ENCODE measurements around the gene TFPT. TPM values are rescaled to one million over a fixed set of nuclear protein-coding genes. Genes with fewer than 3 reads are reported as not detected.
A peak's percentile ranks its signal among the peaks of the same experiment; 100 is the strongest.
"Not testable (repeated sequence)": the region's sequence is repeated elsewhere in the genome, so short reads cannot be mapped to it uniquely, and the experiment has no call there.

TFPT gene
- total and polyA plus RNA-seq, 5 donors from 2014 or later, result 15.0 to 26.8 (median 22.6) TPM

- H3K36me3 Mint-ChIP-seq, result no peaks in the 10 kb centered on the region
Observed at GRCh38 chr19:54099190-54099902, 16.1 kb downstream of the TFPT start.

GRCh38 chr19:54096617-54097106 is 18.8 kb downstream of the TFPT start:
- Mint-ChIP-seq H3K27me3 (peaks cover 16% of the 10 kb centered on the region), H3K27ac (peak overlapping the region; percentile 6 to 90 (median 58)), H3K4me1 (peaks cover 4 to 12% (median 10%) of the 10 kb centered on the region in 4 donors), H3K4me3 (peak overlapping the region in 3 of 4 donors; percentile 65 to 79 (median 67)), H3K9me3 (peaks cover 0 to 4% (median 0%) of the 10 kb centered on the region in 7 donors), H3K36me3 (no peaks in the 10 kb centered on the region)
- ATAC-seq (ENCODE audit: low read depth in 2 of 2) (peak in 1 of 2 donors; percentile 29), DNase-seq (peak in 2 of 3 donors; percentile 33 to 54)
- no peak overlapping the region for H3K4me3 ChIP-seq (ENCODE audit: low read depth, low read length)
- peaks cover 7% of the 10 kb centered on the region for H3K4me1 ChIP-seq (ENCODE audit: control insufficient read depth, insufficient read depth, low read length, poor library complexity, severe bottlenecking)
- no peak overlapping the region for H3K27ac ChIP-seq (ENCODE audit: insufficient read depth, low read length, poor library complexity, severe bottlenecking)
- H3K27me3 ChIP-seq (ENCODE audit: control insufficient read depth, insufficient read depth, low read length), result no peaks in the 10 kb centered on the region
- no peaks in the 10 kb centered on the region for H3K36me3 ChIP-seq (ENCODE audit: control insufficient read depth, insufficient read depth, low read length)
- no peaks in the 10 kb centered on the region for H3K9me3 ChIP-seq (ENCODE audit: control insufficient read depth in 2 of 2, low read length in 2 of 2)

More at GRCh38 chr19:54099190-54099902, 16.1 kb downstream of the TFPT start:
- no peak for DNase-seq
- peaks cover 10 to 29% (median 16%) of the 10 kb centered on the region in 4 donors for H3K4me1 Mint-ChIP-seq
- no peak overlapping the region for H3K27ac ChIP-seq (ENCODE audit: insufficient read depth, low read length, poor library complexity, severe bottlenecking)
- no peak overlapping the region for H3K27ac Mint-ChIP-seq
- H3K4me1 ChIP-seq (ENCODE audit: control insufficient read depth, insufficient read depth, low read length, poor library complexity, severe bottlenecking), result peaks cover 19% of the 10 kb centered on the region
- H3K4me3 ChIP-seq (ENCODE audit: low read depth, low read length), result no peak overlapping the region
- H3K27me3 ChIP-seq (ENCODE audit: control insufficient read depth, insufficient read depth, low read length), result no peaks in the 10 kb centered on the region
- no peaks in the 10 kb centered on the region for H3K36me3 ChIP-seq (ENCODE audit: control insufficient read depth, insufficient read depth, low read length)
- no peak for ATAC-seq (ENCODE audit: low read depth in 2 of 2)
- H3K9me3 ChIP-seq (ENCODE audit: control insufficient read depth in 2 of 2, low read length in 2 of 2), result no peaks in the 10 kb centered on the region
- H3K4me3 Mint-ChIP-seq, result peak overlapping the region in 1 of 4 donors; percentile 23
- H3K27me3 Mint-ChIP-seq, result peaks cover 15% of the 10 kb centered on the region
- H3K9me3 Mint-ChIP-seq, result peaks cover 0 to under 1% (median 0%) of the 10 kb centered on the region in 7 donors

- Mint-ChIP-seq H3K4me3 (peak overlapping the region; percentile 15 to 85 (median 74)), H3K27ac (peak overlapping the region in 2 of 3 donors; percentile 58 to 90), H3K27me3 (peaks cover 16% of the 10 kb centered on the region)
- H3K27me3 ChIP-seq (ENCODE audit: control insufficient read depth, insufficient read depth, low read length); H3K9me3 ChIP-seq (ENCODE audit: control insufficient read depth in 2 of 2, low read length in 2 of 2); H3K4me3 ChIP-seq (ENCODE audit: low read depth, low read length); H3K9me3 Mint-ChIP-seq; H3K36me3 ChIP-seq (ENCODE audit: control insufficient read depth, insufficient read depth, low read length); H3K27ac ChIP-seq (ENCODE audit: insufficient read depth, low read length, poor library complexity, severe bottlenecking); H3K36me3 Mint-ChIP-seq; H3K4me1 ChIP-seq (ENCODE audit: control insufficient read depth, insufficient read depth, low read length, poor library complexity, severe bottlenecking); H3K4me1 Mint-ChIP-seq: not testable (repeated sequence)
- DNase-seq (peak; percentile 34 to 67 (median 46)), ATAC-seq (ENCODE audit: low read depth in 2 of 2) (peak; percentile 75 to 78)
Observed at GRCh38 chr19:54095859-54096616, 19.4 kb downstream of the TFPT start.

- H3K27ac ChIP-seq (ENCODE audit: insufficient read depth, low read length, poor library complexity, severe bottlenecking), result no peak overlapping the region
- H3K9me3 ChIP-seq (ENCODE audit: control insufficient read depth in 2 of 2, low read length in 2 of 2), result no peaks in the 10 kb centered on the region
- no peaks in the 10 kb centered on the region for H3K27me3 ChIP-seq (ENCODE audit: control insufficient read depth, insufficient read depth, low read length)
- H3K27ac Mint-ChIP-seq, result no peak overlapping the region
- DNase-seq (no peak), ATAC-seq (ENCODE audit: low read depth in 2 of 2) (no peak)
- peaks cover 16% of the 10 kb centered on the region for H3K27me3 Mint-ChIP-seq
- H3K36me3 Mint-ChIP-seq, result no peaks in the 10 kb centered on the region
- H3K4me1 Mint-ChIP-seq, result peaks cover 4 to 9% (median 7%) of the 10 kb centered on the region in 4 donors
- H3K36me3 ChIP-seq (ENCODE audit: control insufficient read depth, insufficient read depth, low read length), result no peaks in the 10 kb centered on the region
- H3K4me1 ChIP-seq (ENCODE audit: control insufficient read depth, insufficient read depth, low read length, poor library complexity, severe bottlenecking), result peaks cover 7% of the 10 kb centered on the region
- peak overlapping the region in 1 of 4 donors; percentile 85 for H3K4me3 Mint-ChIP-seq
- peaks cover 0 to 4% (median 0%) of the 10 kb centered on the region in 7 donors for H3K9me3 Mint-ChIP-seq
- H3K4me3 ChIP-seq (ENCODE audit: low read depth, low read length), result no peak overlapping the region
Observed at GRCh38 chr19:54095136-54095858, 20.2 kb downstream of the TFPT start.

- H3K4me1 Mint-ChIP-seq, result peaks cover 4 to 9% (median 7%) of the 10 kb centered on the region in 4 donors
- Histone ChIP-seq H3K27ac (ENCODE audit: insufficient read depth, low read length, poor library complexity, severe bottlenecking) (no peak overlapping the region), H3K36me3 (ENCODE audit: control insufficient read depth, insufficient read depth, low read length) (no peaks in the 10 kb centered on the region), H3K27me3 (ENCODE audit: control insufficient read depth, insufficient read depth, low read length) (no peaks in the 10 kb centered on the region), H3K4me1 (ENCODE audit: control insufficient read depth, insufficient read depth, low read length, poor library complexity, severe bottlenecking) (peaks cover 7% of the 10 kb centered on the region), H3K9me3 (ENCODE audit: control insufficient read depth in 2 of 2, low read length in 2 of 2) (no peaks in the 10 kb centered on the region), H3K4me3 (ENCODE audit: low read depth, low read length) (no peak overlapping the region)
- DNase-seq, result no peak
- H3K4me3 Mint-ChIP-seq, result peak overlapping the region in 1 of 4 donors; percentile 21
- H3K9me3 Mint-ChIP-seq, result peaks cover 0 to 4% (median 0%) of the 10 kb centered on the region in 7 donors
- no peak overlapping the region for H3K27ac Mint-ChIP-seq
- ATAC-seq (ENCODE audit: low read depth in 2 of 2), result no peak
- peaks cover 16% of the 10 kb centered on the region for H3K27me3 Mint-ChIP-seq
- no peaks in the 10 kb centered on the region for H3K36me3 Mint-ChIP-seq
Observed at GRCh38 chr19:54094426-54095000, 20.9 kb downstream of the TFPT start.

- Histone ChIP-seq H3K27me3 (ENCODE audit: control insufficient read depth, insufficient read depth, low read length) (no peaks in the 10 kb centered on the region), H3K9me3 (ENCODE audit: control insufficient read depth in 2 of 2, low read length in 2 of 2) (peaks cover 5 to 13% of the 10 kb centered on the region in 2 experiments), H3K4me3 (ENCODE audit: low read depth, low read length) (no peak overlapping the region), H3K4me1 (ENCODE audit: control insufficient read depth, insufficient read depth, low read length, poor library complexity, severe bottlenecking) (no peaks in the 10 kb centered on the region), H3K36me3 (ENCODE audit: control insufficient read depth, insufficient read depth, low read length) (no peaks in the 10 kb centered on the region), H3K27ac (ENCODE audit: insufficient read depth, low read length, poor library complexity, severe bottlenecking) (no peak overlapping the region)
- Mint-ChIP-seq H3K27me3 (peaks cover 7% of the 10 kb centered on the region), H3K36me3 (no peaks in the 10 kb centered on the region), H3K9me3 (peaks cover 0 to 6% (median 3%) of the 10 kb centered on the region in 7 donors), H3K4me3 (no peak overlapping the region), H3K4me1 (no peaks in the 10 kb centered on the region), H3K27ac (no peak overlapping the region)
- ATAC-seq (ENCODE audit: low read depth in 2 of 2), result no peak
- DNase-seq, result no peak
Observed at GRCh38 chr19:54084410-54084809, 31.0 kb downstream of the TFPT start.

GRCh38 chr19:54081032-54081431 is 34.4 kb downstream of the TFPT start, which contains the start of gene TARM1:
TSS of gene TARM1 (minus strand) at chr19:54081365. CDS start at chr19:54081340, 25 bp downstream.
- Histone ChIP-seq H3K9me3 (ENCODE audit: control insufficient read depth in 2 of 2, low read length in 2 of 2) (peaks cover 5 to 13% of the 10 kb centered on the region in 2 experiments), H3K27me3 (ENCODE audit: control insufficient read depth, insufficient read depth, low read length) (no peaks in the 10 kb centered on the region), H3K27ac (ENCODE audit: insufficient read depth, low read length, poor library complexity, severe bottlenecking) (no peak within 1 kb of the TSS), H3K36me3 (ENCODE audit: control insufficient read depth, insufficient read depth, low read length) (no peaks in the 10 kb centered on the region), H3K4me1 (ENCODE audit: control insufficient read depth, insufficient read depth, low read length, poor library complexity, severe bottlenecking) (no peaks in the 10 kb centered on the region), H3K4me3 (ENCODE audit: low read depth, low read length) (no peak within 1 kb of the TSS)
- Mint-ChIP-seq H3K27me3 (no peaks in the 10 kb centered on the region), H3K27ac (no peak within 1 kb of the TSS), H3K9me3 (peaks cover 0 to 6% (median 3%) of the 10 kb centered on the region in 7 donors), H3K36me3 (no peaks in the 10 kb centered on the region), H3K4me1 (no peaks in the 10 kb centered on the region), H3K4me3 (no peak within 1 kb of the TSS)
- ATAC-seq (ENCODE audit: low read depth in 2 of 2), result no peak
- DNase-seq, result no peak

Measured in CD4-positive, CD25-positive, alpha-beta regulatory T cell (primary cell).